Stimulated activated CD4-positive, alpha-beta T cell treated with anti-CD3 and anti-CD28 coated beads, Interleukin-1b, Interleukin-23, amount 100 ng/mL, for 4 hours (primary cell): Measurements from ENCODE around the gene HSF5.
"Not testable (repeated sequence)": the region's sequence is repeated elsewhere in the genome, so short reads cannot be mapped to it uniquely, and the experiment has no call there.

Experiments
- DNase-seq, 2 donors: peaks; one replicate each; pipeline ENCODE4 v3.0.0-alpha.2; 2020; ENCODE audit warnings: low read depth in 2 of 2

The HSF5 gene

GRCh38 chr17:58516644-58517377 is 28.6 kb upstream of the HSF5 start:
- DNase-seq = no peak

- DNase-seq = no peak
Measured at GRCh38 chr17:58515286-58515685, 27.1 kb upstream of the HSF5 start.

GRCh38 chr17:58514770-58515157 is 26.6 kb upstream of the HSF5 start:
- DNase-seq = no peak

GRCh38 chr17:58513965-58514769 is 26.0 kb upstream of the HSF5 start, which contains the start of gene MTMR4:
Gene MTMR4 (minus strand): TSS chr17:58514638. CDS start chr17:58514407, 231 bp downstream.
- DNase-seq = peak; percentile 52 to 71

GRCh38 chr17:58513267-58513964 is 25.2 kb upstream of the HSF5 start:
- peak in 1 of 2 donors; percentile 46 for DNase-seq

GRCh38 chr17:58510075-58510474 is 21.9 kb upstream of the HSF5 start:
- no peak for DNase-seq

GRCh38 chr17:58508341-58509067 is 20.3 kb upstream of the HSF5 start:
- no peak for DNase-seq

- DNase-seq = no peak
Measured at GRCh38 chr17:58507123-58507634, 19.0 kb upstream of the HSF5 start.

GRCh38 chr17:58506354-58507080 is 18.3 kb upstream of the HSF5 start:
- DNase-seq = no peak

- no peak for DNase-seq
Measured at GRCh38 chr17:58504826-58505351, 16.7 kb upstream of the HSF5 start.

GRCh38 chr17:58503866-58504265 is 15.7 kb upstream of the HSF5 start:
- no peak for DNase-seq

- DNase-seq = not testable (repeated sequence)
Measured at GRCh38 chr17:58503134-58503533, 14.9 kb upstream of the HSF5 start.

GRCh38 chr17:58501451-58501850 is 13.2 kb upstream of the HSF5 start:
- DNase-seq = no peak

GRCh38 chr17:58498177-58498828 is 10.1 kb upstream of the HSF5 start:
- DNase-seq = no peak

- DNase-seq = no peak
Measured at GRCh38 chr17:58493506-58493905, 5.3 kb upstream of the HSF5 start.

GRCh38 chr17:58492238-58493121 is 4.3 kb upstream of the HSF5 start:
- no peak for DNase-seq

- no peak for DNase-seq
Measured at GRCh38 chr17:58491510-58492045, 3.4 kb upstream of the HSF5 start.

GRCh38 chr17:58488428-58488890 is 251 bp upstream of the HSF5 start:
- DNase-seq = no peak

- no peak for DNase-seq
Measured at GRCh38 chr17:58484600-58484999, 3.6 kb downstream of the HSF5 start.
